SKM-1 (cell line): Measurements from ENCODE around the gene ERLEC1.
A peak's percentile ranks its signal among the peaks of the same experiment; 100 is the strongest.
"Not testable (repeated sequence)": the region's sequence is repeated elsewhere in the genome, so short reads cannot be mapped to it uniquely, and the experiment has no call there.

Source experiments
- DNase-seq: peaks from one replicate; lab custom pipeline; 2025; ENCODE audit not compliant: unreplicated experiment; lab: John Stamatoyannopoulos, UW

The ERLEC1 gene

GRCh38 chr2:53782676-53783075 is 4.2 kb upstream of the ERLEC1 start:
- DNase-seq, result no peak

GRCh38 chr2:53784436-53784835 is 2.4 kb upstream of the ERLEC1 start:
- DNase-seq, result no peak

- no peak for DNase-seq
These were observed 1.5 kb upstream of the ERLEC1 start for GRCh38 chr2:53785366-53785765.

GRCh38 chr2:53786352-53786704 is 516 bp upstream of the ERLEC1 start:
- DNase-seq, result no peak

GRCh38 chr2:53787614-53788289 is 908 bp downstream of the ERLEC1 start:
- DNase-seq, result peak; percentile 13

GRCh38 chr2:53793261-53793660 is 6.4 kb downstream of the ERLEC1 start:
- no peak for DNase-seq

- no peak for DNase-seq
These were observed 7.0 kb downstream of the ERLEC1 start for GRCh38 chr2:53793821-53794220.

- no peak for DNase-seq
These were observed 14.7 kb downstream of the ERLEC1 start for GRCh38 chr2:53801547-53801946.

- no peak for DNase-seq
These were observed 15.8 kb downstream of the ERLEC1 start for GRCh38 chr2:53802617-53803151.

- DNase-seq, result no peak
These were observed 24.8 kb downstream of the ERLEC1 start for GRCh38 chr2:53811601-53812000.

- no peak for DNase-seq
These were observed 26.3 kb downstream of the ERLEC1 start for GRCh38 chr2:53813151-53813550.

GRCh38 chr2:53818854-53819435 is 32.1 kb downstream of the ERLEC1 start:
- no peak for DNase-seq

GRCh38 chr2:53819634-53820033 is 32.8 kb downstream of the ERLEC1 start:
- DNase-seq, result no peak

GRCh38 chr2:53820048-53820447 is 33.2 kb downstream of the ERLEC1 start:
- no peak for DNase-seq

GRCh38 chr2:53820711-53821110 is 33.9 kb downstream of the ERLEC1 start:
- DNase-seq, result no peak

GRCh38 chr2:53821810-53822209 is 35.0 kb downstream of the ERLEC1 start:
- no peak for DNase-seq

GRCh38 chr2:53823639-53824038 is 36.8 kb downstream of the ERLEC1 start:
- not testable (repeated sequence) for DNase-seq

GRCh38 chr2:53826030-53826410 is 39.2 kb downstream of the ERLEC1 start:
- no peak for DNase-seq

- DNase-seq, result no peak
These were observed 39.9 kb downstream of the ERLEC1 start for GRCh38 chr2:53826587-53827397.

- DNase-seq, result no peak
These were observed 40.7 kb downstream of the ERLEC1 start for GRCh38 chr2:53827398-53828175.

- DNase-seq, result no peak
These were observed 41.5 kb downstream of the ERLEC1 start for GRCh38 chr2:53828331-53828730.
